Measurements from ENCODE around the gene DGCR8.

Gene DGCR8

DNA sequence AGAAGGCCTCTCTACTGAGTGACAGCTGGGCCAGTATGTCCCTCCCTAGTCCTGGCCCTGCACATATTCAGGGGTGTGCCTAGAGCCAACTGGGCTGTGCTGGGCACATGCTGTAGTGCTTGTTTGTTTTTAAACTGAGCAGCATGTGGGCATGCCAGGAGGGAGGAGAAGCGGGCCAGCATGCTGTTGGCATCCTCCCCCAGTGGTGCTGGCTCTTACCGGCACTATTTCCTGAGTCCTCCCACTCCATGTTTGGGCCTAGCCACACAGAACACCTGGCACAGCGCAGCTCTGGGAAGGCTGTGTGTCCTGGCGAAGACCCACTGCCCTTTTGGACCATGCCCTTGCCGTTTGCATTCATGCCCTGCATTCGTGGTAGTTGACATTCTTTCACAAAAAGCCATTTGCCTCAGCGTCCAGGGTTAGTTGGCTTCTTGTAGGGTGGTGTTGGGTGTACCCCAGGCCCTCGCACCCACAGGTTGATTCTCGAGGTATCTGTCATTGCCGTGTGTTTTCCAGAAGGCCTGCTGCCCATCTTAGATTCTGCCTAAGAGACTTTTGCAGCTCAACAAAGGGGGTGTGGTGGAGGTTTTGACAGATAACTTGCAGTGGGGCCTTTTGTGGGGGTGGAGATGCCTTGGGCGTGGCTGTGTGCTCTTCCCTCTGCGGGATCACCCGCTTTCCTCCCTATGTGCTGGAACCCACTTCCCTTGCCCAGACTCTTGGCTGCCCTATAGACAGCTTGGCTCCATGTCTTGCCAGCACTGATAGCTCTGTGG lies 13.6 kb downstream of the DGCR8 start:
- no peak for DNase-seq

DNA sequence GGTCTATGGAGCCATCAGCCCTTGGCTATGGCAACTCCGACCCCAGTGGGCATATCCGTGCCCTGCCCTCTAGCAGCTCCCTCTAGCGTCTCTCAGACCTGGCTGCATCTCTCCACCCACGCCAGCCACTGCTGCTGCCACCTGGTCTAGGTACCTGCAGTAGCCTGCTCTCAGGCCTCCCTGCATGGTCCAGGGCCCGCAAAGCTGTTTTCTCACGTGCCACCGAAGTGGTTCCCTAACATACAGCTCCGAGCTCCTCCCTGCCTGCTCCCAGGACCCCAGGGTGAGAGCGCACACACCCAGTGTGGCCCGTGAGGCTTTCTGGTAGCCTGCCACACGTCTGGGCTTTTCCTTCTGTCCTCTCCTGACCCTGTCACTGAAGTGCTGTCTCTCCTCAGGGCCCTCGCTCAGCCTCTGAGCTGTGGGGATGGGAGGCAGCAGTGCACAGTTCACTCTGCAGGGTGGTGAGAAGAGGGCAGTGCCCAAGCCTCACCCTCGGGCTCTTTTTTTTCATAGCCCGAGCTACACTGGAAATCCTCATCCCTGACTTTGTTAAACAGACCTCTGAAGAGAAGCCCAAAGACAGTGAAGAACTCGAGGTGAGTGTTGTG lies 14.3 kb downstream of the DGCR8 start:
- no peak for DNase-seq

DNA sequence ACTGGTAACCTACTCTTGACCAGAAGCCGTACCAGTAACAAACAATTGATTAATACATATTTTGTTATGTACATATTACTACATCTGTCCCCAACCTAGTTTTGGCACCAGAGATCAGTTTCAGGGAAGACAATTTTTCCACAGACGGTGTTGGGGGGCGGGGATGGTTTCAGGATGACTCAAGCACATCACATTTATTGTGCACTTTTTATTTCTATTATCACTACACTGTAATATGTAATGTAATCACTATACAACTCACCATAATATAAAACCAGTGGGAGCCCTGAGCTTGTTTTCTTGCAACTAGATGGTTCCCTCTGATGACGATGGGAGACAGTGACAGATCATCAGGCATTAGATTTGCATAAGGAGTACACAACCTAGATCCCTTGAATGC lies 15.5 kb downstream of the DGCR8 start:
- no peak for DNase-seq

DNA sequence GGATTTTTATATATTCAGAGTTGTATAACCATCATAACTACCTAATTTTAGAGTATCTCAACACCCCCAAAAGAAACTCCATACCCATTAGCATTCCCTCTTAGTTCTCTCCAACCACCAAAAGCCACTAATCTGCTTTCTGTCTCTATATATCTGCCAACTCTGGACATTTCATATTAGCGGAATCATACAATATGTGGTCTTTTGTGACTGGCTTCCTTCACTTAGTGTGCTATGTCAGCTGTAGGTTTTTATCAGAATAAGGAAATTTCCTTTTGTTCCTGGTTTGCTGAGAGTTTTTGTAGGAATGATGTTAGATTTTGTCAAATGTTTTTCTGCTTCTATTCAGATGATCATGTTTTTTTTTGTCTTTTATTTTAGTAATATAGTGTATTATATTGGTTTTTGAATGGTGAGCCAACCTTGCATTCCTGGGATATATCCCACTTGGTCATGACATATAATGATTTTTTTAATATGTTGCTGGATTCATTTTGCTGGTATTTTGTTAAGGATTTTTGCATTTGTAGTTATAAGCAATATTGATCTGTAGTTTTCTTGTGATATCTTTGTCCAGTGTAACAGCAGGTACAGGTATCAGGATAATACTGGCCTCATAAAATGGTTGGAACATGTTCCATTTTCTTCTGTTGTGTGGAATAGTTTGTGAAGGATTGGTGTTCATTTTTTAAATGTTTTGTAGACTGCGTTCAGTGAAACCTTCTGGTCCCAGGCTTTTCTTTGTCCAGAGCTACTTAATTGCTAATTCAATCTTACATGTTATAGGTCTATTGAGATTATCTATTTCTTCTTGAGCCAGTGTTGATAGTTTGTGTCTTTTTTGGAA lies 16.8 kb downstream of the DGCR8 start:
- DNase-seq, result no peak

DNA sequence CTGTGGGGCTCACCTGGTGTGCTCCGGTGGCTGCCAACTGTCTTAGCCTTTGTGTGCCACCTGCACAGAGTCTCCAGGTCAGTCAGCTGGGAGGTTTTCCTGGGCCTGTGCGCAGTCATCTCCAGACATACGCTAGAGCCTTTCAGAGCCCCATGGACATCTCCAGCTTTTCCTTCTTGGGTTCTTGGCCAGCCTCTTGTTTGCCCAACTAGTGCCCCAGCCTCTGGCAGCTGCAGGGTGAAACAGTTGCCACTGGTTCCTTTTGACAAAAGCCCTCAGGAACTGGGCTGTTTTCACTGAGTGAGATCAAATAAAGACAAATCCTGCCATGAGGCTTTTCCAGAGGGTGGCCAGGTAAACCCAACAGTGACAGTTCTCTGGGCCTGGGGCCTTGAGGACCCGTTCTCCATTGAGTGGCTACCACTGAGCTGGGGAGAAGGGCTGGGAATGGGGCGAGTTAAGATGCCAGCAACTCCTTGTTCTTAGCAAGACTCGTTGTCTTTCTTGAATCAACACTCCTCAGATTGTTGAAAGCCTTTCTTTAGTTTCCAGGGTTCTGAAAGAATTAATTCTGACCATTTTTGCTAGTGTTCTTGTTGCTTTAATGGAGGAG lies 19.2 kb downstream of the DGCR8 start:
- DNase-seq, result no peak

DNA sequence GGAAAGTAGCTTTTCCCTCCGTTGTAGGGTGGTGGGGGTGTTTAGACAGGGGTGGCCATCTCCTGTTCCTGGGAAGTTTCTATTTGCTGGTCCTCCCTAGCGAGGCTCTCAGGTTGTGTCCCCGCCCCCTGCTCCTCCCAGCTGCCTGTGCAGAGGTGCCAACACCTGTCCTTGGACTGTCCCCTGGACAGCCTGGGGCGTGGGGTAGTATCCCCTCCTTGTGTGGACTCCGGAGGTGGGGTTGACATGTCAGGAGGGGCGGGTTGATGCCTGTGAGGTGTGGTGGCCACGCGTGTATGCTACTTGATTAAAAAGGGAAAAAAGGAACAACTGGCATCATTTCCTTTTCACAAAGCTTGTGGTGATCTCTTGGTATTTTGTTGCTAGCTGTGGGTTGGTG lies 21.6 kb downstream of the DGCR8 start:
- DNase-seq, result no peak

DNA sequence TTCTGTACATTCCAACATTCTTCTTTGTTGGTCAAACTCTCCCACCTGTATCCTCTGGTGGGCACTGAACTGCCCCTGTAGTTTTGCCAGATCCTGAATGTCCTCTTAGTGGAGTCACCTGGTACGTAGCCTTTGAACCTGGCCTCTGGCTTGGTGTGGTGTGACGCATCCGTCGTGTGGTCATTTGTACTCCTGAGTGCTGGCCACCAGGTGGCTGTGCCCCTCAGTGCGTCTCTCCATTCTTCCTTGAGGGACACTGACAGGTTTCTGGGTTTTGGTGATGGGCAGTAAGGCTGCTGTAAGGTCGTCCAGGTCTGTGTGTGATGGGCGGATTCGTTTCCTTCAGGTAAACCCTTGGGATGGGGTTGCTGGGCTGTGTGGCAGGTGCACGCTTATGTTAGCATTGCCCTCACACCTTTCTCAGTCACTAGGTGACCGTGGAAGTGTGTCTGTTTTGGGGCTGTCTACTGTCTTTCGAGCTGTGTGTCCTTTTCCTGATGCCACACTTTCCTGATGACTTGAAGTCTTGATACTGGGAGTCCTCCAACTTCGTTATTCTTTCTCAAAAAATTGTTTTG lies 22.3 kb downstream of the DGCR8 start:
- DNase-seq, result no peak

DNA sequence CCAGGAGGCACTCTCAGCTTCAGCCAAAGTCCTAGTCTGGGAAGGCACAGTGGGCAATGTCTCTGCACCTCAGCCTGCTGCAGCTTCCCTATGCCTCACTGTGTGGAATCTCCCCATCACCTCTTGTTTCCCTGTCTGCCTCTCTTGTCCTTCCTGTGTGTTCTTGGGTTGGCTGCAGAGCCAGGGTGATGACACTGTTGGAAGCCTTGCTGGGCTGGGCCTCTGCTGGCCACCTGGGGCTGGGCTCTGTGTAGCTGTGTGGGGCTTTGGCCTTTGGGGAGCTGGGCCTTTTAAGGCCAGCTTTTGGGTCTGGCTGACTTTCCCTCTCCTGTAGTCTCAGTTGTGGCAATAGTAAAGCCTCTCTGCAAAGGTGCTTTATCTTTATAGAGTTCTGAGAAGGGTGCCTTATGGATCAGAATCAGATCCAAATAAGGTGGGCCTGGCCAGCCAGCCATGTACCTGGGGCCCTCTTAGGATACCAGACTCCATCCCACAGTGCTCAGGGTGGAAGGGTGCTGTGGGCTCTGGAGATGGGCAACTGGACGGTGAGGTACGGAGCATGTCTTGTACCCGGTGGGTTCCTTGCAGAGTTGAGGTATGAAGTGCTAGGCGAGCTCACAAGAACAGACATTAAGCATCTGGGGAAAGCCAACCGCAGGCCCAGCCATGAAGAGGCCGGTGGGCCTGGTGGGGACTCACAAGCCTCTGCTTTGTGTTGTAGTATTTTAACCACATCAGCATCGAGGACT lies 25.6 kb downstream of the DGCR8 start:
- no peak for DNase-seq

DNA sequence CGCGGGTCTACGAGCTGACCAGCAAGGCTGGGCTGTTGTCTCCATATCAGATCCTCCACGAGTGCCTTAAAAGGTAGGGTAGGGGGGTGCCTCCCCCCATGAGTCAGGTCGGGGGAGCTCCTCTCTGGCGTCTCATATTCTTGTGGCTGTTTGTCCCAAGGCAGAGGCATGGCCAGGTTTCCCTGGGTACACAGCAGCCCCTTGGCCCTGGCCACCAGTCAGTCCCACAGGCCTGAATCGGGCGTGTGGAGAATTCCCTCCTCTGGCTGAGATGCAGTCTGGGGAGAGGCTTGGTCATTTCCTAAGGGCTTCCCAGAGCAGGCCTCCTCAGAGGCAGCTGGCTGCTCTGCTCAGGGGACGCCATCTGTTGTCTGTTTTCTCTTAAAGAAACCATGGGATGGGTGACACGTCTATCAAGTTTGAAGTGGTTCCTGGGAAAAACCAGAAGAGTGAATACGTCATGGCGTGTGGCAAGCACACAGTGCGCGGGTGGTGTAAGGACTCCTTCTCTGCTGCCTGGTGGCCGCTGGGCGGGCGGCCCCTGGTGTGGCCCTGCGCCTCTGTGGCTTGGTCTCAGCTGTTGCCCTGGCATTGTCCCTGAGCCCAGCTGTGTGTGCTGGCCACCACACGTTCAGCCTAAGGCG lies 26.3 kb downstream of the DGCR8 start:
- no peak for DNase-seq

DNA sequence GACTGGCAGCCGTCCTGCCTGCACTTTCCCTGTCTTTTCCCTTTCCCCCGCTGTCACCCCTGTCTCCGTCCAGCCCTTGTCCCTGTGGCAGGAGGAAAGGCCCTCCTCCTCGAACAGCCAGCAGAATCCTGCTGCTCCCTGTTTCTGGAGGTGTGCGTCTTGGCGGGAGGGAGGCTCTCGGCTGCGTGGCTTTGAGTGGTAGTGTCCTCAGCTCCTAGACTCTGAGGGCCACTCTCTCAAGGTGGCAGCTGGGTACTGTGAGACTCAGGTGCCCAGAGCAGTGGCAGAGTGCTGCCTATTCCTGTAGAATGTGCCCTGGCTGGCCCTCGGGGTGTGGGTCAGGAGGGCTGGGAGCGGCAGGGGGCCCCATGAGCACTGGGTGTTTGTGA lies 26.8 kb downstream of the DGCR8 start:
- no peak for DNase-seq

DNA sequence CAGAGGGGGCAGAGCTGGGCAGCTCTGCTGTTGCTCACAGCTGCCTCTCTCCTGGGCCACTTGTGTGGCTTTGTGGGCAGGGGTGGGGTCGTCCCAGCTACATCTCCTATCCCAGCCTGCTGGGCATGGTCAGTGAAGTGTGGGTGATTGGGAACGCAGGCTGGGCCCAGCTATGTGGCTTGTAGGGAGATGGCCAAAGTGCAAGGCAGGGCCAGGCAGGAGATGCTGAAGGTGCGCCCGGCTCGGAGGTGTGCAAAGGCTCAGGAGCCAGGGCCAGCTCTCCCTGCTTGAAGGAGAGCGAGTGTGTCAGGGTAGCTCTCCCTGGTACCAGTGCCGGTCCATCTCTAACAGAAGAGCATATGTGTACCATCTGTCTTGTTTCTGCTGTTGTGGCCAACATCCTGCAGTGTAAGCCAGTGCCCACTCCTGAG lies 27.4 kb downstream of the DGCR8 start:
- no peak for DNase-seq

DNA sequence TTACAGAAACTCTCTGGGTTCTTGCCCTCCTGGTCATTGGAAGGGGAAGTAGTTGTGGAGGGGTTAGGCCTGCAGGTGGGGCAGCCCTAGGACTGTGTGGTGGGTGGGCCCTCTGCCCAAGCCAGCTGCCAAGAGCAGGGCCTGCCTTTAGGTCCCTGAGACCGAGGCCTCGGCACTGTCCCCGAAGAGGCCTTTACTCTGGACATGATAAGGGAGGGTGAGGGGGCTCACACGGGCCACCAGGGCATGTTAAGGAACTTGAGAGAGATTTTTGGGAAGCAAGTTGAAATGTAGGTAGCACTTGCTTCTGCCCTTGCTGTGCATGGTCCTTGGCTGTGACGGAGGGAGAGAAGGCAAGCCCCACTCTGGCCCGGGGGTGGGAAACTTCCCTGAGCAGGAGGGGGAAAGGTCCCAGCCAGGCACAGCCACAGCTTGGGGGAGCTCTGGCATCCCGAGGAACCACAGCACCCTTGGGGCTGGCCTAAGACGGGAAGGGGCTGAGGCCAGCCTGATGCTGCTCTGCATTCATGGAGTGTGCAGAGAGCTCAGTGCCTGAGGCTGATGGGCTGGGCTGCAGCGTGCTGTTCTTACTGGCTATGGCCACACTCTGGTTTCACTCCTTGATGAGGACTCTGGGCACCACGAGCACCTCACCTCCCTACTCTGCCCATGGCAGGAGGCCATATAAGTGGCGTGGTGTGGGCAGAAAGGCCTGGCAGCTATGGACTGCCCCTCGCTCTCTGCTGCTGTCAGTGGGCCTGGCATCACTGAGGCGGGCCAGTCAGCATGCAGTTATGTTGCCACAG lies 28.1 kb downstream of the DGCR8 start:
- no peak for DNase-seq

DNA sequence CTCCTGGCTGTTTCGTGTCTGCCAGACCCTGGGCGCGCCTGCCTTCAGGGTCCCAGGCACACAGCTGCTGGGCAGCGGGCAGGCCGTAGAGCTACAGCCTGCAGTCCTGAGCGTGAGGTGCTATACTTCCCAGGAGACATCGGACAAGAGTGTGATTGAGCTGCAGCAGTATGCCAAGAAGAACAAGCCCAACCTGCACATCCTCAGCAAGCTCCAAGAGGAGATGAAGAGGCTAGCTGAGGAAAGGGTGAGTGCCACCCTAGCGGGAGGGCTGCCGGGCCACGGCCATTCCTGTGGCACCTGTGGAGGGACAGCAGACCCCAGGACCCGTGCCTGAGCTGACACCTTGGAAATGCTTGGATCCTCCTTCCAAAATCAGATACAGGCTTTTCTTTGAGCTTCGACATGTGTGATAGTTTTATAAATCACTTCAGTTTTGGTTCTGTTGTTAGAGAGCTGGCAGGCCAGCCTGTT lies 28.8 kb downstream of the DGCR8 start:
- no peak for DNase-seq

DNA sequence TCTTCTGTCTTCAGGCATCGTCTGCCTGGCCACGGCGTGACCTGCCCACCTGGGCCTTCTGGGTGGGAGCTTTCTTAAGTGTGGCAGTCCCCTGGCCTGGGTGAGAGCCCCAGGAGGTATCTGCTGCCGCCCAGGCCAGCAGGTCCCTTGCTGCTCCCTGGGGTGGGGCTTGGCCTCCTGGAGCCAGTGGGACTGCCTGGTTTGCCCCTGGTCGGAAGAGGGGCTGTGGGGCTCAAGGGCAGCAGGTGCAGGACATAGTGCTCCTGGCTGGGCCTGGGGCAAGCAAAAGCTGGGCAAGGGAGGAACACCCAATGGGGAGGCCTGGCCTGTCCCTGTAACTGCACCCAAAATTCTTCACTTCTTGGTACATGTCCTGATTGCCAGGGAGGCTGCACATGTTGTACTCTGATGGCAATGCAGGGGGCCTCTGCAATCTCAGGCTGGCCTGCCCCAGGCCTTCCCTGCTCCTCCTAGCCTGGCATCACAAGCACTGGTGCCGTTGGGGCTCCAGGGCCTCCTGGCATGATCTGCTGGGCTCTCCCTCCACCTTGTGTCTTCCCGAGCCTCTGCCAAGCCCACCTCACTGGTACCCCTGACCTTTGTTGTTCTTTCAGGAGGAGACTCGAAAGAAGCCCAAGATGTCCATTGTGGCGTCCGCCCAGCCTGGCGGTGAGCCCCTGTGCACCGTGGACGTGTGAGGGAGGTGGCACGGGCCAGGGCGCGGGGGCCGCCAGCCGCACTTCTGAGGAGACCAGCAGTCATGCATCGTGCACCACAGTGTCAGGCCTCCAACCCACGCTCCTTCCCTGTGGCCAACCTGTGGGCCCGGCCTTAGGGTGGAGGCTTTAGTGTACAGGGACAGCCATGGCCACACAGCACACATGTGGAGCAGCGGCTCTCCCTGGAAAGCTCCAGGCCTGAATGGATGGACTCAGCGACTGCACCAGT lies 29.6 kb downstream of the DGCR8 start:
- no peak for DNase-seq

DNA sequence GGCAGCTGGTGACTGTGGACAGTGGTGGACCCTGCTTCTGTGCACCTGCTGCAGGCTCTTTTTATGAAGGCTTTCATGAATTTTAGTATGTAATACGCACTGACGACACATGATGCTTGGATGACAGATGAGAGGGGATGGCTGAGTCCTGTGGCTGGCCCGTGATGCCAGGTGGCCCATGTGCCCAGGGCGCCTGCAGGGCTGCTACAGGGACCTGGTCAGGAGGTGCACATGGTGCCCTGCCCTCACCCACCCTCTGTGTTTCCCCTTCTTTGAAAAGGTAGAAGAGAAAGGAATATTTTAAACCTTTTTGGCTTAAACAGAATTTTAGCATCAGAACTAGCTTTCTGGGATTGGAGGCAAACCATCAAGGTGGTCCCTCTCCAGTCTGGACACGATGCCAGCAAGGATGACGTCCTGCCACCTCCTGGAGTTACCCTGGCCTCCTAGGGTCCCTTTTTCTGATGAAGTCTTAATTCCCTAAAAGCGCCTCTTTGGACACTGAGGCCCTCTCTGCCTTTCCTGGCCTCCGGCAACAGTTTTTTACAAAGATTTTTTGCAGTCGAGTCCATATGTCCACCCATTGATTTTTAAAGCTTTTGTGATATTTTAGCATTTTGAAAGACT lies 30.4 kb downstream of the DGCR8 start:
- DNase-seq, result no peak

DNA sequence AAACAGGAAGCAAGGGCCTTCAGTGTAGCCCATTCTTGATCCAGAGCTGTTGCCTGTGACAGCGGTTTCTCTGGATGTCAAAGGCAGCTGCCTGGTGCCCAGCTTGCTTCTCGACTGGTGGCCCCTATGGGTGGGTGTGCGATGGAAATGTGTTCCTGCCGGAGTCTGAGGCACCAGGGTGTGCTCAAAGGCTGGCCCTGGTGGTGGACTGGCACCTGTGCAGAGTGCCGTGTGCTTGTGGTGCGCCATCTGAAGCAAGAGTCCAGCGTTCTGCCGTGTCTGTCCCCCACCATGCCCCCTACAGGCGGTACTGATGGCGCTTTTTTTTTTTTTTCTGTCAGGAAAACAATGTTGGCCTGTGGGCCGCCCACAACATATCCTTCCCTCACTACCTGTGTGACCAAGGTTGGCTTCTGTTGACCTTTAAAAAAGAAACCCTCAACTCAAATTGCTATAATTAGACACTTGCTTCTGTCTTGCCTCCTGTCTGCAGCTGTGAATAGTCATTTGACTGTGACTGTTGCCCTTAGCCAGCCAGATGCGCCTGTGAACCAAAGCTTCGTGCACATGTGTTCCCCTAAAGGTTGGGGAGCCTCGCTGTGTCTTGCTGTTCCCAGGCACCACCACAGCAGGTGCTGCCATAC lies 31.1 kb downstream of the DGCR8 start:
- DNase-seq, result no peak

DNA sequence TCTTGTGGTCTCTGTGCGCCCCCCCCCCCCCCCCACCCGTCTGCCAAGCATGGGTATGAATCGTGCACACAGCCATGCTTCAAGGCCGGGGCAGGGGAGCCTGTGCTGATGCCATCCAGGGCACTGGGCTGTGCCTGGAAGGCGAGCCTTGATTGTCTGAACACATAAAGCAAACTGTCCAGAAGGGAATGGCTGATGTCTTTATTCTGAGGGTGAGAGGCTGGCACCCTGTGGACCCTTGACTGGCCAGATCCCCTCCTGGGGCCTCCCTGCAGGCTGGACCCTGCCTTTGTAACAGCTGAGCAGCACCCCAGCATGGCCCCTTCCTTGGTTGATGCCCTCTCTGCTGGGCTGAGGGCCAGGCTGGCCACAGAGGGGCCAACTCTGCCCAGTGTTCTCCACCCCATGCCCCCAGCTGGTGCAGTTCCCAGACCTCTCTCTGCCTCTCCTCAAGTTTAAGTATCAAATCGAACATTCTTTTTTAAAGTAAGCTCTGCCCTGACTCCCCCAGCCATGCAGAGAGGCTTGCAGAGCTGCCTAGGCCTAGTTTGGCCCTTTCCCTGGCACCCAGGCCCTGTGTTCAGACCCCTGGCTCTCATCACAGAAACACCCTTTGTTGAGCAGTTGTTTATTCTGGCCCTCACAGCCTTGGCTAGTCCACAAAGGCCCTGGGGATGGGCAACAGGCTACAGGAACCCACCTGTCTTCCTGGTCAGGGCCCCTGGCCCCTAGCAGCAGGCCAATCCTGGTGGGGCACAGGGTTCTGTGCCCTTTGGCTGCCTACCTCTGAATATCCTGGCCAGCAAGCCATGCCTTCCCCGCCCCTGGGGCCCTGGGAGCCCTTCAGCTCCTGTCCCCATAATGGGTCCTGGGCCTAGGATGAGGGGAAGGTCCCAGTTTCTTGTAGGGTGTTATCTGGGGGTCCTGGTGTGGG lies 31.9 kb downstream of the DGCR8 start:
- no peak for DNase-seq

Data from NCI-H526 treated with DMSO at 0.1 percent for 48 hours (cell line).